ENCODE data around the gene OR51E2. TPM values are rescaled to one million over a fixed set of nuclear protein-coding genes. Genes with fewer than 3 reads are reported as not detected.

OR51E2 gene
- total and polyA plus RNA-seq, 2 donors, result under 0.01 to 0.57 TPM

- no peak overlapping the region for H3K4me3 ChIP-seq (ENCODE audit: low read length in 2 of 2)
- no peak overlapping the region for H3K27ac ChIP-seq (ENCODE audit: low read depth in 1 of 2, low read length in 1 of 2)
- no peaks in the 10 kb centered on the region for H3K9me3 ChIP-seq (ENCODE audit: control insufficient read depth in 2 of 2, insufficient read depth in 1 of 2, low read length in 1 of 2)
- 97% methylated on average over 1 of the region's 1 CpG for WGBS
- no peaks in the 10 kb centered on the region for H3K36me3 ChIP-seq (ENCODE audit: control insufficient read depth in 2 of 2, insufficient read depth in 2 of 2, low read length in 1 of 2)
- H3K4me1 ChIP-seq (ENCODE audit: control insufficient read depth in 2 of 2, insufficient read depth in 2 of 2, low read length in 2 of 2), result no peaks in the 10 kb centered on the region
- H3K27me3 ChIP-seq (ENCODE audit: control insufficient read depth in 2 of 2, insufficient read depth in 1 of 2, low read length in 1 of 2), result no peaks in the 10 kb centered on the region
- DNase-seq (ENCODE audit: low read depth in 6 of 9, low spot score in 9 of 9), result no peak
Observed at GRCh38 chr11:4700436-4700820, 2.8 kb upstream of the OR51E2 start.

GRCh38 chr11:4699697-4700435 lies 2.2 kb upstream of the OR51E2 start:
- WGBS, result 96% methylated on average over 3 of the region's 3 CpGs
- H3K4me3 ChIP-seq (ENCODE audit: low read length in 2 of 2), result no peak overlapping the region
- no peaks in the 10 kb centered on the region for H3K36me3 ChIP-seq (ENCODE audit: control insufficient read depth in 2 of 2, insufficient read depth in 2 of 2, low read length in 1 of 2)
- no peaks in the 10 kb centered on the region for H3K4me1 ChIP-seq (ENCODE audit: control insufficient read depth in 2 of 2, insufficient read depth in 2 of 2, low read length in 2 of 2)
- DNase-seq (ENCODE audit: low read depth in 6 of 9, low spot score in 9 of 9), result no peak
- no peaks in the 10 kb centered on the region for H3K9me3 ChIP-seq (ENCODE audit: control insufficient read depth in 2 of 2, insufficient read depth in 1 of 2, low read length in 1 of 2)
- no peak overlapping the region for H3K27ac ChIP-seq (ENCODE audit: low read depth in 1 of 2, low read length in 1 of 2)
- H3K27me3 ChIP-seq (ENCODE audit: control insufficient read depth in 2 of 2, insufficient read depth in 1 of 2, low read length in 1 of 2), result no peaks in the 10 kb centered on the region

GRCh38 chr11:4695442-4695841 lies 2.2 kb downstream of the OR51E2 start:
- WGBS, result 82% methylated on average over 1 of the region's 1 CpG
- no peak for DNase-seq (ENCODE audit: low read depth in 6 of 9, low spot score in 9 of 9)

GRCh38 chr11:4684631-4685285 lies 12.9 kb downstream of the OR51E2 start:
- H3K4me3 ChIP-seq (ENCODE audit: low read length in 2 of 2), result no peak overlapping the region
- DNase-seq (ENCODE audit: low read depth in 6 of 9, low spot score in 9 of 9), result no peak
- no peaks in the 10 kb centered on the region for H3K4me1 ChIP-seq (ENCODE audit: control insufficient read depth in 2 of 2, insufficient read depth in 2 of 2, low read length in 2 of 2)
- no peaks in the 10 kb centered on the region for H3K9me3 ChIP-seq (ENCODE audit: control insufficient read depth in 2 of 2, insufficient read depth in 1 of 2, low read length in 1 of 2)
- no peaks in the 10 kb centered on the region for H3K36me3 ChIP-seq (ENCODE audit: control insufficient read depth in 2 of 2, insufficient read depth in 2 of 2, low read length in 1 of 2)
- H3K27ac ChIP-seq (ENCODE audit: low read depth in 1 of 2, low read length in 1 of 2), result no peak overlapping the region
- 90% methylated on average over 3 of the region's 3 CpGs for WGBS
- no peaks in the 10 kb centered on the region for H3K27me3 ChIP-seq (ENCODE audit: control insufficient read depth in 2 of 2, insufficient read depth in 1 of 2, low read length in 1 of 2)

More at GRCh38 chr11:4695442-4695841, 2.2 kb downstream of the OR51E2 start:
- H3K27ac ChIP-seq (ENCODE audit: low read depth in 1 of 2, low read length in 1 of 2), result no peak overlapping the region
- no peaks in the 10 kb centered on the region for H3K36me3 ChIP-seq (ENCODE audit: control insufficient read depth in 2 of 2, insufficient read depth in 2 of 2, low read length in 1 of 2)
- no peaks in the 10 kb centered on the region for H3K9me3 ChIP-seq (ENCODE audit: control insufficient read depth in 2 of 2, insufficient read depth in 1 of 2, low read length in 1 of 2)
- H3K27me3 ChIP-seq (ENCODE audit: control insufficient read depth in 2 of 2, insufficient read depth in 1 of 2, low read length in 1 of 2), result no peaks in the 10 kb centered on the region
- no peak overlapping the region for H3K4me3 ChIP-seq (ENCODE audit: low read length in 2 of 2)
- H3K4me1 ChIP-seq (ENCODE audit: control insufficient read depth in 2 of 2, insufficient read depth in 2 of 2, low read length in 2 of 2), result no peaks in the 10 kb centered on the region

- no peaks in the 10 kb centered on the region for H3K27me3 ChIP-seq (ENCODE audit: control insufficient read depth in 2 of 2, insufficient read depth in 1 of 2, low read length in 1 of 2)
- no peak overlapping the region for H3K4me3 ChIP-seq (ENCODE audit: low read length in 2 of 2)
- H3K4me1 ChIP-seq (ENCODE audit: control insufficient read depth in 2 of 2, insufficient read depth in 2 of 2, low read length in 2 of 2), result no peaks in the 10 kb centered on the region
- H3K9me3 ChIP-seq (ENCODE audit: control insufficient read depth in 2 of 2, insufficient read depth in 1 of 2, low read length in 1 of 2), result no peaks in the 10 kb centered on the region
- no peak for DNase-seq (ENCODE audit: low read depth in 6 of 9, low spot score in 9 of 9)
- no peak overlapping the region for H3K27ac ChIP-seq (ENCODE audit: low read depth in 1 of 2, low read length in 1 of 2)
- 82% methylated on average over 2 of the region's 2 CpGs for WGBS
- no peaks in the 10 kb centered on the region for H3K36me3 ChIP-seq (ENCODE audit: control insufficient read depth in 2 of 2, insufficient read depth in 2 of 2, low read length in 1 of 2)
Observed at GRCh38 chr11:4682623-4683419, 14.8 kb downstream of the OR51E2 start.

GRCh38 chr11:4680341-4680740 lies 17.3 kb downstream of the OR51E2 start:
- WGBS, result 59% methylated on average over 3 of the region's 3 CpGs
- no peak overlapping the region for H3K4me3 ChIP-seq (ENCODE audit: low read length in 2 of 2)

GRCh38 chr11:4677948-4678347 lies 19.7 kb downstream of the OR51E2 start:
- 97% methylated on average over 2 of the region's 2 CpGs for WGBS

More at GRCh38 chr11:4680341-4680740, 17.3 kb downstream of the OR51E2 start:
- Histone ChIP-seq H3K36me3 (ENCODE audit: control insufficient read depth in 2 of 2, insufficient read depth in 2 of 2, low read length in 1 of 2) (no peaks in the 10 kb centered on the region), H3K27me3 (ENCODE audit: control insufficient read depth in 2 of 2, insufficient read depth in 1 of 2, low read length in 1 of 2) (no peaks in the 10 kb centered on the region), H3K4me1 (ENCODE audit: control insufficient read depth in 2 of 2, insufficient read depth in 2 of 2, low read length in 2 of 2) (no peaks in the 10 kb centered on the region), H3K9me3 (ENCODE audit: control insufficient read depth in 2 of 2, insufficient read depth in 1 of 2, low read length in 1 of 2) (no peaks in the 10 kb centered on the region), H3K27ac (ENCODE audit: low read depth in 1 of 2, low read length in 1 of 2) (no peak overlapping the region)
- no peak for DNase-seq (ENCODE audit: low read depth in 6 of 9, low spot score in 9 of 9)

GRCh38 chr11:4673781-4674180 lies 23.9 kb downstream of the OR51E2 start:
- WGBS, result 89% methylated on average over 2 of the region's 2 CpGs
- no peaks in the 10 kb centered on the region for H3K27me3 ChIP-seq (ENCODE audit: control insufficient read depth in 2 of 2, insufficient read depth in 1 of 2, low read length in 1 of 2)
- H3K27ac ChIP-seq (ENCODE audit: low read depth in 1 of 2, low read length in 1 of 2), result no peak overlapping the region
- H3K4me1 ChIP-seq (ENCODE audit: control insufficient read depth in 2 of 2, insufficient read depth in 2 of 2, low read length in 2 of 2), result no peaks in the 10 kb centered on the region
- H3K4me3 ChIP-seq (ENCODE audit: low read length in 2 of 2), result no peak overlapping the region
- H3K36me3 ChIP-seq (ENCODE audit: control insufficient read depth in 2 of 2, insufficient read depth in 2 of 2, low read length in 1 of 2), result no peaks in the 10 kb centered on the region
- DNase-seq (ENCODE audit: low read depth in 6 of 9, low spot score in 9 of 9), result no peak
- no peaks in the 10 kb centered on the region for H3K9me3 ChIP-seq (ENCODE audit: control insufficient read depth in 2 of 2, insufficient read depth in 1 of 2, low read length in 1 of 2)

More at GRCh38 chr11:4677948-4678347, 19.7 kb downstream of the OR51E2 start:
- no peak overlapping the region for H3K27ac ChIP-seq (ENCODE audit: low read depth in 1 of 2, low read length in 1 of 2)
- H3K4me3 ChIP-seq (ENCODE audit: low read length in 2 of 2), result no peak overlapping the region
- H3K9me3 ChIP-seq (ENCODE audit: control insufficient read depth in 2 of 2, insufficient read depth in 1 of 2, low read length in 1 of 2), result no peaks in the 10 kb centered on the region
- no peaks in the 10 kb centered on the region for H3K4me1 ChIP-seq (ENCODE audit: control insufficient read depth in 2 of 2, insufficient read depth in 2 of 2, low read length in 2 of 2)
- no peaks in the 10 kb centered on the region for H3K27me3 ChIP-seq (ENCODE audit: control insufficient read depth in 2 of 2, insufficient read depth in 1 of 2, low read length in 1 of 2)
- no peaks in the 10 kb centered on the region for H3K36me3 ChIP-seq (ENCODE audit: control insufficient read depth in 2 of 2, insufficient read depth in 2 of 2, low read length in 1 of 2)
- DNase-seq (ENCODE audit: low read depth in 6 of 9, low spot score in 9 of 9), result no peak

- H3K4me3 ChIP-seq (ENCODE audit: low read length in 2 of 2), result no peak overlapping the region
- no peaks in the 10 kb centered on the region for H3K36me3 ChIP-seq (ENCODE audit: control insufficient read depth in 2 of 2, insufficient read depth in 2 of 2, low read length in 1 of 2)
- no peaks in the 10 kb centered on the region for H3K9me3 ChIP-seq (ENCODE audit: control insufficient read depth in 2 of 2, insufficient read depth in 1 of 2, low read length in 1 of 2)
- H3K27ac ChIP-seq (ENCODE audit: low read depth in 1 of 2, low read length in 1 of 2), result no peak overlapping the region
- no peaks in the 10 kb centered on the region for H3K27me3 ChIP-seq (ENCODE audit: control insufficient read depth in 2 of 2, insufficient read depth in 1 of 2, low read length in 1 of 2)
- no peak for DNase-seq (ENCODE audit: low read depth in 6 of 9, low spot score in 9 of 9)
- WGBS, result 93% methylated on average over 3 of the region's 3 CpGs
- no peaks in the 10 kb centered on the region for H3K4me1 ChIP-seq (ENCODE audit: control insufficient read depth in 2 of 2, insufficient read depth in 2 of 2, low read length in 2 of 2)
Observed at GRCh38 chr11:4672470-4672869, 25.2 kb downstream of the OR51E2 start.
